ENCODE results near the gene IGSF23. TPM values are rescaled to one million over a fixed set of nuclear protein-coding genes. Genes with fewer than 3 reads are reported as not detected.

The IGSF23 gene
- total RNA-seq, 1 experiment from 2014 or later: not detected

DNA sequence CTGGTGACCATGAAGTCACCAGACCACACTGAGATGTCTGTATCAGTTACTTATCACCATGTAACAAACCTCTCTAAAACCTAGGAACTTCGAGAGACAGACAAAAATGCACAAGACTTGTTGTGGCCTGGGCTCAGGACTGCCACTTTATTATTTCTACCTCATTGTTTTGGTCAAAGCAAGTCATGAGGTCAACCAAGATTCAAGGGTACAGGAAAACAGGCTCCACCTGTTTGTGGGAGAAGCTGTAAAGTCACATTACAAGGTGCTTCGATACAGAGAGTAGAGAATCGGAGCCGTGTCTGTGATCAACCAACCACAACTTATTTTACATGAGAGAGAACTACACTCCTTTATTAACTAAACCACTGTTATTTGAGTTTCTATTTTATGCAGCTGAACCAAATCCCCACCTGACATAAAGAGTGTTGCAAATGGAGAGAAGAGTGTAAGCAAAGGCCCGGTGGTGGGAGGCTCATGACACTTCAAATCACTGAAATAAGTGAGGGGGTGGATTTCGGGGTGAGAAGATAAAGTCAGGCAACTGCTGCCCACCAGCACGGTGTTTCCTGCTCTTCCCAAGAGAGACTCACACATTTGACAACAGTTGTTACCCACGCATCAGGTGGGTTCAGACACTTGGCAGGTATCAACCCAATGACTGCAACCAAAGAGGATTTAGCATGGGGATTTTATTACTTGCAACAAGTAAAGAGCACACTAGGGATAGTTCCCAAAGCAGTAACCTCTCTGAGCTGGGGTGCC is 39.0 kb upstream of the IGSF23 start:
- no peak overlapping the region for H3K18ac ChIP-seq (ENCODE audit: insufficient read length, low read depth, low read length)
- no peak overlapping the region for H2BK15ac ChIP-seq (ENCODE audit: low read depth, low read length)
- peaks cover 4% of the 10 kb centered on the region; the same call in 1 of the 2 replicates for H3K27me3 Mint-ChIP-seq (ENCODE audit: low read depth)
- H2AK5ac ChIP-seq (ENCODE audit: insufficient read length, low read length): no peak overlapping the region
- no peaks in the 10 kb centered on the region for H3K79me1 ChIP-seq (ENCODE audit: insufficient read depth, low read depth, low read length, poor library complexity, severe bottlenecking)
- H3K36me3 Mint-ChIP-seq (ENCODE audit: insufficient read depth in 1 of 3, low read depth in 3 of 3): no peaks in the 10 kb centered on the region
- H3K79me2 ChIP-seq (ENCODE audit: insufficient read depth, low read length): no peaks in the 10 kb centered on the region
- no peak overlapping the region for H2AFZ ChIP-seq (ENCODE audit: low read length)
- H3K27me3 ChIP-seq (ENCODE audit: insufficient read depth, low read length): no peaks in the 10 kb centered on the region
- H3K4me3 Mint-ChIP-seq: no peak overlapping the region
- H3K9ac ChIP-seq (ENCODE audit: extremely low read depth, insufficient read length, low read length): no peak overlapping the region
- H3T11ph ChIP-seq (ENCODE audit: low read length): no peak overlapping the region
- H3K4ac ChIP-seq (ENCODE audit: low read depth, low read length): no peak overlapping the region
- no peak overlapping the region for H3K14ac ChIP-seq (ENCODE audit: insufficient read depth, low read length)
- no peaks in the 10 kb centered on the region for H3K9me3 Mint-ChIP-seq
- no peaks in the 10 kb centered on the region for H3K9me3 ChIP-seq (ENCODE audit: control insufficient read depth, low read depth, low read length)
- no peaks in the 10 kb centered on the region for H3K4me1 ChIP-seq (ENCODE audit: insufficient read depth, low read length)
- no peak overlapping the region for H3K4me2 ChIP-seq (ENCODE audit: insufficient read depth, insufficient read length, low read length)
- no peaks in the 10 kb centered on the region for H3K23me2 ChIP-seq (ENCODE audit: insufficient read length, low read depth, low read length, poor library complexity, severe bottlenecking)
- H4K8ac ChIP-seq (replicated peaks; ENCODE audit: insufficient read length, low read depth, low read length): no peak overlapping the region
- no peak overlapping the region for H3K27ac Mint-ChIP-seq
- H2BK12ac ChIP-seq (ENCODE audit: insufficient read length, low read depth, low read length): no peak overlapping the region
- H3K4me1 Mint-ChIP-seq: peaks cover 0 to 13% of the 10 kb centered on the region in 2 experiments; a peak in 2 of 4 replicates
- TF ChIP-seq, protein P1, sequence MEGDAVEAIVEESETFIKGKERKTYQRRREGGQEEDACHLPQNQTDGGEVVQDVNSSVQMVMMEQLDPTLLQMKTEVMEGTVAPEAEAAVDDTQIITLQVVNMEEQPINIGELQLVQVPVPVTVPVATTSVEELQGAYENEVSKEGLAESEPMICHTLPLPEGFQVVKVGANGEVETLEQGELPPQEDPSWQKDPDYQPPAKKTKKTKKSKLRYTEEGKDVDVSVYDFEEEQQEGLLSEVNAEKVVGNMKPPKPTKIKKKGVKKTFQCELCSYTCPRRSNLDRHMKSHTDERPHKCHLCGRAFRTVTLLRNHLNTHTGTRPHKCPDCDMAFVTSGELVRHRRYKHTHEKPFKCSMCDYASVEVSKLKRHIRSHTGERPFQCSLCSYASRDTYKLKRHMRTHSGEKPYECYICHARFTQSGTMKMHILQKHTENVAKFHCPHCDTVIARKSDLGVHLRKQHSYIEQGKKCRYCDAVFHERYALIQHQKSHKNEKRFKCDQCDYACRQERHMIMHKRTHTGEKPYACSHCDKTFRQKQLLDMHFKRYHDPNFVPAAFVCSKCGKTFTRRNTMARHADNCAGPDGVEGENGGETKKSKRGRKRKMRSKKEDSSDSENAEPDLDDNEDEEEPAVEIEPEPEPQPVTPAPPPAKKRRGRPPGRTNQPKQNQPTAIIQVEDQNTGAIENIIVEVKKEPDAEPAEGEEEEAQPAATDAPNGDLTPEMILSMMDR (conservative IDR thresholded peaks at IDR 0.05): no peak
- H4K5ac ChIP-seq (ENCODE audit: insufficient read length, low read depth, low read length): no peak overlapping the region
- H3K27ac ChIP-seq (ENCODE audit: insufficient read length, low read depth, low read length): no peak overlapping the region
- no CpG with 5 or more reads among the region's 8 CpGs for WGBS (ENCODE audit: extremely low coverage, insufficient read length, low lambda C conversion rate)
- H2BK5ac ChIP-seq (ENCODE audit: insufficient read length, low read length): no peak overlapping the region
- no peaks in the 10 kb centered on the region for H4K20me1 ChIP-seq (ENCODE audit: control insufficient read depth, insufficient read depth, insufficient read length)
- H2BK120ac ChIP-seq (ENCODE audit: low read depth, low read length, poor library complexity, severe bottlenecking): no peak overlapping the region
- no peak overlapping the region for H2BK20ac ChIP-seq (ENCODE audit: low read depth, low read length, poor library complexity, severe bottlenecking)
- no peak overlapping the region for H3K23ac ChIP-seq (ENCODE audit: insufficient read length, low read depth, low read length)
- no peak overlapping the region for H4K91ac ChIP-seq (ENCODE audit: insufficient read length, low read depth, low read length)
- H3K56ac ChIP-seq (ENCODE audit: insufficient read length, low read depth, low read length): no peak overlapping the region
- no peak for DNase-seq

Measured in H9 (cell line).